GM18861 (cell line): ENCODE data around the gene USP54.

Source experiments
- ATAC-seq: cut with Tn5 transposase; IDR thresholded peaks from one replicate; pipeline ENCODE4 v1.9.1; 2021; ENCODE audit not compliant: unreplicated experiment

Gene USP54

GRCh38 chr10:73469579-73469978, 121.6 kb downstream of the USP54 start:
- no peak for ATAC-seq

- no peak for ATAC-seq
Measured at GRCh38 chr10:73467206-73467605, 123.9 kb downstream of the USP54 start.

- ATAC-seq = no peak
Measured at GRCh38 chr10:73465978-73466726, 125.0 kb downstream of the USP54 start.

- no peak for ATAC-seq
Measured at GRCh38 chr10:73460897-73461296, 130.2 kb downstream of the USP54 start.

- ATAC-seq = no peak
Measured at GRCh38 chr10:73459683-73460314, 131.3 kb downstream of the USP54 start.

GRCh38 chr10:73456187-73456890, 134.8 kb downstream of the USP54 start:
- ATAC-seq = no peak

- ATAC-seq = no peak
Measured at GRCh38 chr10:73449113-73449512, 142.0 kb downstream of the USP54 start.

- ATAC-seq = no peak
Measured at GRCh38 chr10:73448384-73448783, 142.8 kb downstream of the USP54 start.
